Bronchial smooth muscle cell (primary cell): ENCODE measurements around the gene TOGARAM2. TPM values are rescaled to one million over a fixed set of nuclear protein-coding genes. Genes with fewer than 3 reads are reported as not detected.

Experiments
- total RNA-seq: library from RNA; depleted of rRNA; stranded (reverse); fragments of >200 nt; gene quantifications from 2 replicates; pipeline ENCODE4 v1.2.1, GENCODE V29; 2014

The TOGARAM2 gene
- 0.09 and 0.47 TPM in 2 replicates for total RNA-seq

GRCh38 chr2:28981016-28981441, at the start of gene TOGARAM2:
TSS of gene TOGARAM2 (plus strand) at chr2:28981298. CDS start at chr2:28994835, 13,537 bp downstream.

GRCh38 chr2:29074411-29074810, 93.3 kb downstream of the TOGARAM2 start, which contains the start of gene PCARE:
TSS of gene PCARE (minus strand) at chr2:29074523. CDS start at chr2:29074261, 262 bp downstream.

Other genes starting within 250 kb of the TOGARAM2 start
- gene PPP1CB, start 229.5 kb upstream of the TOGARAM2 start, total RNA-seq, result 160 and 223 TPM in 2 replicates
- gene SPDYA, start 170.5 kb upstream of the TOGARAM2 start, total RNA-seq, result 0.86 and 1.3 TPM in 2 replicates
- gene TRMT61B, start 111.0 kb upstream of the TOGARAM2 start, total RNA-seq, result 10.9 and 12.8 TPM in 2 replicates
- gene WDR43, start 86.6 kb upstream of the TOGARAM2 start, total RNA-seq, result 37.5 and 64.7 TPM in 2 replicates
- gene PCARE, start 93.2 kb downstream of the TOGARAM2 start, total RNA-seq, result not detected in 2 replicates
- gene CLIP4, start 134.1 kb downstream of the TOGARAM2 start, total RNA-seq, result 50.0 and 61.0 TPM in 2 replicates